HCT116 (cell line): ENCODE results near the gene DNM1.

ENCODE experiments used
- CTCF ChIP-seq, 3 experiments: fragments of 200-600 bp in 1 of 3; sonication (generic) in 1 of 3; IDR thresholded peaks in 2 of 3; conservative IDR thresholded peaks in 1 of 3; 2 replicates each; pipeline ENCODE4 v1.5.1; 2012 to 2017; ENCODE audit warnings: low read depth in 2 of 3, low read length in 2 of 3, antibody characterized with exemption in 1 of 3, borderline replicate concordance in 1 of 3, control low read depth in 1 of 3, mild to moderate bottlenecking in 1 of 3, mixed read lengths in 1 of 3, mixed run types in 1 of 3, moderate library complexity in 1 of 3; ENCODE audit not compliant: insufficient read depth in 1 of 3
- JUND ChIP-seq: IDR thresholded peaks from 2 replicates; pipeline ENCODE4 v1.6.1; 2012
- POLR2A ChIP-seq: IDR thresholded peaks from 2 replicates; pipeline ENCODE4 v1.7.0; 2011; ENCODE audit warnings: borderline replicate concordance; ENCODE audit not compliant: insufficient read depth, insufficient read length; ENCODE audit errors: extremely low read depth

- TF ChIP-seq POLR2A (no peak), CTCF (IDR thresholded peaks at IDR 0.05 in 2 of 3, conservative IDR thresholded peaks at IDR 0.05 in 1 of 3; ENCODE audit: borderline replicate concordance in 1 of 3, insufficient read depth in 1 of 3, low read depth in 2 of 3, low read length in 2 of 3) (no peak), JUND (no peak)
These were observed 94.1 kb downstream of the DNM1 start for GRCh38 chr9:128297221-128297773.
